Measurements from ENCODE around the gene PRKN.
"Not testable (repeated sequence)": the region's sequence is repeated elsewhere in the genome, so short reads cannot be mapped to it uniquely, and the experiment has no call there.

Gene PRKN

GRCh38 chr6:161347988-161348627 lies 1379.5 kb downstream of the PRKN start:
- DNase-seq (ENCODE audit: low spot score), result no peak

GRCh38 chr6:161347125-161347524 lies 1380.4 kb downstream of the PRKN start:
- DNase-seq (ENCODE audit: low spot score), result no peak

GRCh38 chr6:161346717-161347116 lies 1380.8 kb downstream of the PRKN start:
- no peak for DNase-seq (ENCODE audit: low spot score)

GRCh38 chr6:161344626-161345025 lies 1382.9 kb downstream of the PRKN start:
- DNase-seq (ENCODE audit: low spot score), result no peak

- DNase-seq (ENCODE audit: low spot score), result no peak
Measured at GRCh38 chr6:161342039-161342438, 1385.5 kb downstream of the PRKN start.

- no peak for DNase-seq (ENCODE audit: low spot score)
Measured at GRCh38 chr6:161341638-161342037, 1385.9 kb downstream of the PRKN start.

- DNase-seq (ENCODE audit: low spot score), result no peak
Measured at GRCh38 chr6:161338015-161338414, 1389.6 kb downstream of the PRKN start.

GRCh38 chr6:161336479-161336878 lies 1391.1 kb downstream of the PRKN start:
- DNase-seq (ENCODE audit: low spot score), result no peak

GRCh38 chr6:161333410-161333809 lies 1394.2 kb downstream of the PRKN start:
- DNase-seq (ENCODE audit: low spot score), result no peak

GRCh38 chr6:161331402-161332081 lies 1396.0 kb downstream of the PRKN start:
- DNase-seq (ENCODE audit: low spot score), result not testable (repeated sequence)

GRCh38 chr6:161327360-161327953 lies 1400.1 kb downstream of the PRKN start:
- DNase-seq (ENCODE audit: low spot score), result no peak

GRCh38 chr6:161319231-161319630 lies 1408.3 kb downstream of the PRKN start:
- DNase-seq (ENCODE audit: low spot score), result no peak

- no peak for DNase-seq (ENCODE audit: low spot score)
Measured at GRCh38 chr6:161318456-161318855, 1409.1 kb downstream of the PRKN start.

GRCh38 chr6:161316531-161316930 lies 1411.0 kb downstream of the PRKN start:
- DNase-seq (ENCODE audit: low spot score), result no peak

GRCh38 chr6:161315246-161315917 lies 1412.2 kb downstream of the PRKN start:
- DNase-seq (ENCODE audit: low spot score), result not testable (repeated sequence)

GRCh38 chr6:161314541-161315245 lies 1412.9 kb downstream of the PRKN start:
- DNase-seq (ENCODE audit: low spot score), result not testable (repeated sequence)

GRCh38 chr6:161313940-161314509 lies 1413.5 kb downstream of the PRKN start:
- no peak for DNase-seq (ENCODE audit: low spot score)

- not testable (repeated sequence) for DNase-seq (ENCODE audit: low spot score)
Measured at GRCh38 chr6:161313475-161313874, 1414.1 kb downstream of the PRKN start.

GRCh38 chr6:161309774-161310173 lies 1417.8 kb downstream of the PRKN start:
- DNase-seq (ENCODE audit: low spot score), result not testable (repeated sequence)

GRCh38 chr6:161308075-161308655 lies 1419.4 kb downstream of the PRKN start:
- DNase-seq (ENCODE audit: low spot score), result no peak

- no peak for DNase-seq (ENCODE audit: low spot score)
Measured at GRCh38 chr6:161305860-161306259, 1421.7 kb downstream of the PRKN start.

Measured in cerebellar cortex (tissue), 1 donor.